GM12864 (cell line): ENCODE data around the gene GDF2.

ENCODE experiments used
- DNase-seq: peaks from one replicate; pipeline ENCODE4 v3.0.0-alpha.2; 2011; ENCODE audit warnings: low read depth
- H3K4me3 ChIP-seq: 2 replicates; pipeline ENCODE4 v1.5.1; 2011; ENCODE audit warnings: mild to moderate bottlenecking, low read depth, low read length, control low read depth
- TF ChIP-seq, protein P1 (sequence below): IDR thresholded peaks from 2 replicates; pipeline ENCODE4 v1.5.1; 2011; ENCODE audit warnings: low read depth, mild to moderate bottlenecking, moderate library complexity, low read length, control low read depth, inconsistent platforms; ENCODE audit errors: missing control alignments

The GDF2 gene

DNA sequence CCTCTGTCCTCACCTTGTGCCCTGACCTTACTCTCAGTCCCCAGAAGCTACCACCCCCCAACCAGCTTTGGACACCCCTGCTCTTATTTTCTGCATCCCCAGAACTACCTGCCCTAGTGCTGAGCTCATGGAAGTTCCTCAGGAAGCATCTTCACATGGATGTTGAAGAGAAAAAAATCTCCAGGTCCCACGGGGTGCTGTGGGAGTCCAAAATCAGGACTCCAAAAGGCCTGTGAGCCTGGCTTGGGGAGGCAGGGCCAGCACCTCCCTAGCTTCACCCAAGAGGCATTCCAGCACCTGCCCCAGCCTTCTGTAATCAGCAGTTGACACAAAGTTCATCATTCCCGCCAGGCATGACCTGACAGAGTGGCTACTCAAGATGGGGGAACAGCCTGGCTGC is 43.0 kb upstream of the GDF2 start:
- TF ChIP-seq, protein P1, sequence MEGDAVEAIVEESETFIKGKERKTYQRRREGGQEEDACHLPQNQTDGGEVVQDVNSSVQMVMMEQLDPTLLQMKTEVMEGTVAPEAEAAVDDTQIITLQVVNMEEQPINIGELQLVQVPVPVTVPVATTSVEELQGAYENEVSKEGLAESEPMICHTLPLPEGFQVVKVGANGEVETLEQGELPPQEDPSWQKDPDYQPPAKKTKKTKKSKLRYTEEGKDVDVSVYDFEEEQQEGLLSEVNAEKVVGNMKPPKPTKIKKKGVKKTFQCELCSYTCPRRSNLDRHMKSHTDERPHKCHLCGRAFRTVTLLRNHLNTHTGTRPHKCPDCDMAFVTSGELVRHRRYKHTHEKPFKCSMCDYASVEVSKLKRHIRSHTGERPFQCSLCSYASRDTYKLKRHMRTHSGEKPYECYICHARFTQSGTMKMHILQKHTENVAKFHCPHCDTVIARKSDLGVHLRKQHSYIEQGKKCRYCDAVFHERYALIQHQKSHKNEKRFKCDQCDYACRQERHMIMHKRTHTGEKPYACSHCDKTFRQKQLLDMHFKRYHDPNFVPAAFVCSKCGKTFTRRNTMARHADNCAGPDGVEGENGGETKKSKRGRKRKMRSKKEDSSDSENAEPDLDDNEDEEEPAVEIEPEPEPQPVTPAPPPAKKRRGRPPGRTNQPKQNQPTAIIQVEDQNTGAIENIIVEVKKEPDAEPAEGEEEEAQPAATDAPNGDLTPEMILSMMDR, result no peak
- no peak overlapping the region for H3K4me3 ChIP-seq
- no peak for DNase-seq

DNA sequence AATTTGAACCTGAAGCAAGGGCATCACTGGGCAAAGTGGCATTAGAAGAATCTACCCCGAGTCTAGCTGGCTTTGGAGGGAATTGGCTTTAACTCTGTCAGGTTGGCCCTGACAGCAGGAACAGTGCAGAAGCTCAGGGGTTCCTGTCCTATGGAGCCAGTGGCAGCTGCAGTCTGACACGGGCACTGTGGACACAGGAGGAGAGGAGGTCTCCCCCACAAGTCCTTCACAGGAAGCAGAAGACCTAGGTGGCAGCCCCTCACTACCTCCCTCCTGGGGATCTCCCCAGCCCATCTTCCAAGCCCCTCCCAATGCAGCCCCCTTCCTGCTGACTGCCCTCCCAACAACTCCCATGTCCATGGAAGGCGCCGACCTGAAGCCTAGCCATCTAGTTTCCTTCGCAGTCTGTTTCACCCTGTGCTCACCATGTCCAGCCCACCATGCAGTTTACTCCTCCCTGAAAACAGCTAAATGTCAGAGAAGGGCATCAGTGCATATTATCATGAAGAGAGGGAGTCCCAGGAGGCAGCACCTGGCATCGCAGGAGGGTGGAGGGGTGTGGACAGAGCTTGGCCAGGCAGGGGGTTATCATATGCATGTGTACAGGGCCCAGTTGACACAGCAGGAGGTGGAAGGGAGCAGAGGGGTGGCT is 40.1 kb upstream of the GDF2 start:
- no peak for DNase-seq
- no peak overlapping the region for H3K4me3 ChIP-seq
- TF ChIP-seq, protein P1, result no peak

DNA sequence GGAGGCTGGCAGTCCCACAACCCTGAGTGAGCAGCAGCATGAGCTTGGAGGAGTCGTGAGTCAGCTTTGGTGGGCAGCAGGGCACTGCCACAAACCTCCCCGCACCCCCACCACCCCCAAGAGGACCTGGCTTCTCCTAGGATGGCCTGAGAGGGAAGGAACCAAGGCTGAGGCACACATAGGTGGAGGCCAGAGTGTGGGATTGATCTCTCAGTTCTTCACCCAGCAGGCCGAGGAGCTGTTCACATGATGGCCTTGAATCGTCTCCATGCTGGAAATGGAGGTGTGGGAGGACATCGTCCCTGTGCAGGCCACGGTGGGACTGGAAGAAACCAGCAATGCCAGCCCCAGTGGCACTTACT is 39.6 kb upstream of the GDF2 start:
- TF ChIP-seq, protein P1, result no peak
- no peak overlapping the region for H3K4me3 ChIP-seq
- no peak for DNase-seq

DNA sequence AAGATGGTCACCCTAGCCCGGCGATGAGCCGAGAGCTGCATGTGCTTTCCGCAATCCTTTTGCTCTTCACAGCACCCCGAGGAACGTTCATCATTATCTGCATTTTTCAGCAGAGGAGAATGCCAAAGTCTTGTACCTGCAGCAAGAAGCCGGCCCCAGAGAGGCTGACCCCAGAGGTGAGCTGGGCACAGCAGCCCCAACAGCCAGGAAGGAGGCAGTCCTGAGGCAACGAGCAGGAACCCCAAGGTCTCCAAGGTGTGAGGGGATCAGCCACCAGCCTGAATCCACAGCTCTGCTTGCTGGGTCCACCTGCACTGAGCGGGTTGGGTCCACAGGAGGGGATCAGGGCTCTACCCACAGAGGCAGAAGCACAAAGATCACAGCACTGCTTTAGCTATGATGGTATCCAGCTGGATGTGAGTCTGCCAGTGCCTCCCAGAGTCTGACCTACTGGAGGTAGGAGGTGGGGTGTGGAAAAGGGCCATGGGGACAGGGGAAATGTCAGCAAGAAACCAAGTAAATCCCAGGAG is 39.1 kb upstream of the GDF2 start:
- TF ChIP-seq, protein P1, result no peak

DNA sequence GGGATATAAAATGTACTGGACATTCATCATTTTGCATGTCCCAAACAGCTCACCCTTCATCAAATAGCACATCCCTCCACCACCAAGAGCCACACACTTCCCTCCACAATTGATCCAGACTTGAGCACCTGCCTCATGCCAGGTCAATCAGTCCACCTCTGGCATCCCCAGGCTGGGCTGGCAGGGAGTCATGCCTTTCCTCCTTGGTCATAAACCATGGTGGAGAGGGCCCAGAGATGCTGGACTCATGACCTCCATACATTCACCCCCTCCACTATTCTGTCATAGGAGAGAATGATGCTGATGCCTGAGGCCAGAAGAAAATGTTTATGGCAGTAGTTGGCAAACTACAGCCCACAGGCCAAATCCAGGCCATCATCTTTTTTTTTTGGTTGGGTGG is 38.4 kb upstream of the GDF2 start:
- TF ChIP-seq, protein P1, result no peak
- no peak overlapping the region for H3K4me3 ChIP-seq
- DNase-seq, result no peak

More for the DNA sequence above, 39.1 kb upstream of the GDF2 start:
- H3K4me3 ChIP-seq, result no peak overlapping the region
- DNase-seq, result no peak

DNA sequence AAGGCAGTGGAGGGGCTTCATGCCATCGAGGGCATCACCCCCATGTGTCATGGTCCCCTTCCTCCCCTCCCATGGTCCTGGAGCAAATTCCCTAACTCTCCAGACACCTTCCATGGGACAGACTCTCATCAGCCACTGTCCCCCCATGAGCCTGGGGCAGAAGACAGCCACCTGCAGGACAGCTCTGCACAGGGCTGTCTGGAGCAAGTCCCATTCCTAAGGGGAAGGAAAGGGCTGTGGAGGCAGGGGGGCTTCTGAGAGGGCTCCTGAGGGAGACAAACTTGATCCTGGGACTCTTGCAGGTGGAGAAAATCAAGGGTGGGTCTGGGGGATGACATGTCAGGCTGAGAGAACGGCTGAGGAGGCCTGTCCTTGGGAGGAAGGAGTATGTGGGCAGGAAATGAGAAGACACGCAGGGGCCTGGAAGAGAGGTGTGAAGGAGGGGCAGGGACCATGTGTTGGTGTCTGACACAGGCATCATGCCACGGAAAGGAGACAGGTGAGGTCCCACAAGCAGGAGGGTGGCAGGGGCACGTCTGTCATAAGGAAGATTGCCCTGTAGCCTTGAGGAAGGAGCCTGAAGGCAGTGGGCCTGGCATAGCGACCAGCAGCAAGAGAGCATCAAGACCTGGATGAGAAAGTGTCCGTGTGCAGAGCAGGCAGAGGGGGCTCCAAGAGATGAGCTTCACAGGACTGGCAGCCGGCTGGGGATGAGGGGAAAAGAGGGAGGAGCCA is 36.7 kb upstream of the GDF2 start:
- no peak for DNase-seq
- no peak overlapping the region for H3K4me3 ChIP-seq

More for the DNA sequence above, 36.7 kb upstream of the GDF2 start:
- TF ChIP-seq, protein P1, result no peak
